IMR-90 (cell line): ENCODE results near the gene CD14. TPM values are rescaled to one million over a fixed set of nuclear protein-coding genes. Genes with fewer than 3 reads are reported as not detected.

ENCODE experiments used
- ATAC-seq: fragments of 200-7000 bp; cut with Tn5 transposase; 2 replicates; pipeline ENCODE4 v1.9.1; 2020; ENCODE audit warnings: low read depth, mild to moderate bottlenecking, moderate library complexity
- BruUV-seq: library from RNA; stranded (reverse); fragments of 400-500 nt; replicated peaks from 2 replicates; lab custom pipeline; 2021; lab: Mats Ljungman, UMichigan
- CTCF ChIA-PET: fragments of 300-600 bp; formaldehyde crosslinking; extraction: SDS; loops from one replicate; lab custom pipeline; 2021; ENCODE audit warnings: antibody characterized with exemption; lab: Yijun Ruan, JAX
- POLR2A ChIA-PET: fragments of 300-600 bp; sonication (Branson Sonifier 250); formaldehyde crosslinking; loops from one replicate; lab custom pipeline; 2022; ENCODE audit warnings: antibody characterized with exemption; ENCODE audit not compliant: unreplicated experiment; lab: Charles Lee
- DNase-seq: peaks from one replicate; pipeline ENCODE4 v3.0.0; 2013
- H2AFZ ChIP-seq: replicated peaks from 2 replicates; pipeline ENCODE3; 2013; ENCODE audit warnings: low read length, mild to moderate bottlenecking; ENCODE audit not compliant: poor library complexity
- H2AK5ac ChIP-seq: 2 replicates; pipeline ENCODE4 v1.6.1; 2013; ENCODE audit warnings: low read depth, low read length, inconsistent platforms
- H2AK9ac ChIP-seq: replicated peaks from 2 replicates; pipeline ENCODE3; 2013; ENCODE audit warnings: mild to moderate bottlenecking, low read depth, low read length, moderate library complexity; ENCODE audit not compliant: poor library complexity
- H2BK120ac ChIP-seq: 2 replicates; pipeline ENCODE4 v1.6.1; 2013; ENCODE audit warnings: low read depth, low read length, inconsistent platforms
- H2BK15ac ChIP-seq: 3 replicates; pipeline ENCODE4 v1.6.1; 2013; ENCODE audit warnings: low read depth, low read length, inconsistent platforms
- H2BK20ac ChIP-seq: 2 replicates; pipeline ENCODE4 v1.6.1; 2013; ENCODE audit warnings: low read depth, mild to moderate bottlenecking, inconsistent platforms, low read length, moderate library complexity
- H2BK5ac ChIP-seq: 2 replicates; pipeline ENCODE4 v1.6.1; 2013; ENCODE audit warnings: mild to moderate bottlenecking, low read depth, low read length, inconsistent platforms; ENCODE audit not compliant: poor library complexity, severe bottlenecking
- H3K14ac ChIP-seq: replicated peaks from 2 replicates; pipeline ENCODE4 v1.6.1; 2013; ENCODE audit warnings: low read depth, low read length, inconsistent platforms
- H3K18ac ChIP-seq: 2 replicates; pipeline ENCODE4 v1.6.1; 2013; ENCODE audit warnings: low read depth, low read length, control low read depth
- H3K23ac ChIP-seq: 2 replicates; pipeline ENCODE4 v1.6.1; 2013; ENCODE audit warnings: low read depth, low read length, inconsistent platforms
- H3K27ac ChIP-seq: 2 replicates; pipeline ENCODE4 v1.5.1; 2013; ENCODE audit warnings: mild to moderate bottlenecking, control low read depth, low read length; ENCODE audit not compliant: insufficient read depth
- H3K27me3 ChIP-seq: 2 replicates; pipeline ENCODE4 v1.6.1; 2013; ENCODE audit warnings: low read length; ENCODE audit not compliant: control insufficient read depth, insufficient read depth
- H3K36me3 ChIP-seq: 2 replicates; pipeline ENCODE4 v1.6.1; 2013; ENCODE audit warnings: low read length, mixed read lengths; ENCODE audit not compliant: control insufficient read depth, insufficient read depth
- H3K4ac ChIP-seq: 2 replicates; pipeline ENCODE4 v1.6.1; 2013; ENCODE audit warnings: low read depth, low read length, inconsistent platforms
- H3K4me1 ChIP-seq: 2 replicates; pipeline ENCODE4 v1.6.1; 2013; ENCODE audit warnings: low read length, mixed read lengths; ENCODE audit not compliant: control insufficient read depth, insufficient read depth
- H3K4me2 ChIP-seq: 2 replicates; pipeline ENCODE4 v1.6.1; 2013; ENCODE audit warnings: low read depth, mild to moderate bottlenecking, control low read depth, low read length, moderate library complexity
- H3K4me3 ChIP-seq: 2 replicates; pipeline ENCODE4 v1.5.1; 2013; ENCODE audit warnings: low read depth, mild to moderate bottlenecking, control low read depth, low read length, moderate library complexity; ENCODE audit not compliant: insufficient read depth
- H3K56ac ChIP-seq: 2 replicates; pipeline ENCODE4 v1.6.1; 2013; ENCODE audit warnings: low read length, inconsistent platforms; ENCODE audit not compliant: insufficient read depth; ENCODE audit errors: extremely low read depth
- H3K79me1 ChIP-seq, 2 experiments: 2 replicates each; pipeline ENCODE4 v1.6.1; 2013; ENCODE audit warnings: low read length in 2 of 2, inconsistent platforms in 1 of 2, low read depth in 1 of 2
- H3K9ac ChIP-seq: 2 replicates; pipeline ENCODE4 v1.6.1; 2013; ENCODE audit warnings: low read depth, low read length, control low read depth
- H3K9me1 ChIP-seq: 2 replicates; pipeline ENCODE4 v1.6.1; 2013; ENCODE audit warnings: low read length, inconsistent platforms; ENCODE audit not compliant: insufficient read depth
- H3K9me3 ChIP-seq: 2 replicates; pipeline ENCODE4 v1.6.1; 2013; ENCODE audit warnings: low read length; ENCODE audit not compliant: control insufficient read depth, insufficient read depth
- H4K20me1 ChIP-seq: 2 replicates; pipeline ENCODE4 v1.6.1; 2013; ENCODE audit warnings: low read length, inconsistent platforms; ENCODE audit not compliant: insufficient read depth
- H4K5ac ChIP-seq: 2 replicates; pipeline ENCODE4 v1.6.1; 2013; ENCODE audit warnings: mild to moderate bottlenecking, low read depth, low read length, control low read depth
- H4K8ac ChIP-seq, 2 experiments: 2 replicates each; pipeline ENCODE4 v1.6.1; 2013; ENCODE audit warnings: low read depth in 2 of 2, low read length in 2 of 2, control low read depth in 1 of 2, inconsistent platforms in 1 of 2
- H4K91ac ChIP-seq: 2 replicates; pipeline ENCODE4 v1.6.1; 2013; ENCODE audit warnings: low read depth, low read length, inconsistent platforms; ENCODE audit not compliant: insufficient read depth
- BHLHE40 ChIP-seq: fragments of 150-350 bp; IDR thresholded peaks from 2 replicates; pipeline ENCODE4 v1.6.1; 2016; ENCODE audit warnings: mild to moderate bottlenecking, low read depth, low read length
- CEBPB ChIP-seq: IDR thresholded peaks from 2 replicates; pipeline ENCODE4 v1.6.1; 2012; ENCODE audit warnings: low read depth, low read length, improper control_type of control experiment
- CHD1 ChIP-seq: IDR thresholded peaks from 2 replicates; pipeline ENCODE4 v1.6.1; 2012; ENCODE audit warnings: low read depth, low read length, improper control_type of control experiment
- CTCF ChIP-seq: conservative IDR thresholded peaks from 2 replicates; pipeline ENCODE4 v1.5.1; 2012; ENCODE audit warnings: mild to moderate bottlenecking, low read depth, low read length, improper control_type of control experiment
- ELK1 ChIP-seq: fragments of 150-350 bp; IDR thresholded peaks from 2 replicates; pipeline ENCODE4 v1.6.1; 2016; ENCODE audit warnings: low read depth, mild to moderate bottlenecking, low read length, moderate library complexity, borderline replicate concordance
- FOS ChIP-seq: fragments of 150-350 bp; IDR thresholded peaks from 2 replicates; pipeline ENCODE4 v1.6.1; 2016; ENCODE audit warnings: low read depth, low read length
- MAZ ChIP-seq: IDR thresholded peaks from 2 replicates; pipeline ENCODE4 v1.6.1; 2012; ENCODE audit warnings: low read depth, mild to moderate bottlenecking, low read length, improper control_type of control experiment, moderate library complexity, borderline replicate concordance
- MXI1 ChIP-seq: IDR thresholded peaks from 2 replicates; pipeline ENCODE4 v1.6.1; 2012; ENCODE audit warnings: low read depth, mild to moderate bottlenecking, low read length, moderate library complexity, borderline replicate concordance
- POLR2A ChIP-seq: IDR thresholded peaks from 2 replicates; pipeline ENCODE4 v1.6.1; 2012; ENCODE audit warnings: mild to moderate bottlenecking, low read depth, low read length
- RAD21 ChIP-seq: IDR thresholded peaks from 2 replicates; pipeline ENCODE4 v1.6.1; 2012; ENCODE audit warnings: low read length, improper control_type of control experiment
- SMC3 ChIP-seq: fragments of 150-350 bp; IDR thresholded peaks from 2 replicates; pipeline ENCODE4 v1.6.1; 2016; ENCODE audit warnings: low read depth, mild to moderate bottlenecking, antibody characterized with exemption, low read length, moderate library complexity
- USF2 ChIP-seq: fragments of 150-350 bp; IDR thresholded peaks from 2 replicates; pipeline ENCODE4 v1.6.1; 2017; ENCODE audit warnings: mild to moderate bottlenecking, antibody characterized with exemption, low read length, low read depth
- WGBS, 2 experiments: methylation state at CpG; one replicate each; pipeline versions ENCODE4 v1.1.5 to v1.1.7; 2013; ENCODE audit warnings: missing lambda C conversion rate in 2 of 2; ENCODE audit not compliant: insufficient read length in 1 of 2; ENCODE audit errors: extremely low coverage in 2 of 2; 5-methylcytosine and 5-hydroxymethylcytosine counted together
- dilution Hi-C: fragments of 300-500 bp; cut with HindIII; formaldehyde crosslinking; loops from one replicate; pipeline ENCODE4 v1.14.3; 2018; ENCODE audit warnings: low sequenced_read_pairs; ENCODE audit not compliant: unreplicated experiment
- in situ Hi-C: fragments of 300-500 bp; cut with MboI; formaldehyde crosslinking; loops from 3 replicates; pipeline ENCODE4 v1.14.3; 2019; ENCODE audit warnings: low sequenced_read_pairs, inconsistent platforms, mixed read lengths
- intact Hi-C: fragments of 100-400 bp; cut with micrococcal nuclease; formaldehyde crosslinking; loops from 2 replicates; pipeline ENCODE4 v1.10.0; 2022
- polyA plus RNA-seq, 3 experiments: library from polyadenylated mRNA; depleted of rRNA; stranded (reverse); fragments of >200 nt; gene quantifications; 2 replicates each; pipeline ENCODE4 v1.2.3, GENCODE V29; 2012; ENCODE audit warnings: low replicate concordance in 1 of 3
- total RNA-seq: library from RNA; depleted of rRNA; stranded (reverse); fragments of >200 nt; gene quantifications from 2 replicates; pipeline ENCODE4 v1.2.3, GENCODE V29; 2012

CD14 gene
- total and polyA plus RNA-seq, 2 of the 4 experiments (the other 2 are of a cell fraction) = 0.17 to 0.18 TPM

- Histone ChIP-seq H2AK5ac (peak within 1 kb of the TSS; percentile 81), H3K14ac (peak within 1 kb of the TSS; percentile 94), H2BK20ac (0 out of 2 replicates have a peak within 1 kb of the TSS, but pooled peaks have one; percentile 35), H3K9me1 (peaks cover 15% of the 10 kb centered on the region; the same call in 1 of the 2 replicates), H3K4me3 (peak within 1 kb of the TSS; percentile 86), H3K56ac (peak within 1 kb of the TSS; percentile 95), H2BK5ac (peak within 1 kb of the TSS; percentile 93), H2BK15ac (peak within 1 kb of the TSS; percentile 13; the same call in 2 of the 3 replicates), H3K4me2 (peak within 1 kb of the TSS; percentile 96), H2BK120ac (peak within 1 kb of the TSS; percentile 41), H3K27me3 (no peaks in the 10 kb centered on the region), H3K9me3 (no peaks in the 10 kb centered on the region), H4K8ac (peak within 1 kb of the TSS; percentile 71 to 96), H3K9ac (peak within 1 kb of the TSS; percentile 94), H3K23ac (peak within 1 kb of the TSS; percentile 94), H3K4me1 (peaks cover 3% of the 10 kb centered on the region; the same call in 1 of the 2 replicates), H2AFZ (peak within 1 kb of the TSS; percentile 94), H4K91ac (peak within 1 kb of the TSS; percentile 58), H3K4ac (peak within 1 kb of the TSS; percentile 89), H4K5ac (peak within 1 kb of the TSS; percentile 99), H3K18ac (peak within 1 kb of the TSS; percentile 96), H2AK9ac (peak within 1 kb of the TSS; percentile 98), H3K27ac (peak within 1 kb of the TSS; percentile 92), H3K36me3 (peaks cover 46% of the 10 kb centered on the region), H4K20me1 (peaks cover 19% of the 10 kb centered on the region), H3K79me1 (peaks cover 23 to 48% of the 10 kb centered on the region in 2 experiments)
- ChIA-PET POLR2A (interaction anchor here (1.2 kb wide), 1 partner anchor 107 kb away, joined by 3 read pairs; the partner anchor contains the start of gene SRA1), CTCF (no interaction called here)
- no TSS peak for BruUV-seq
- 0% methylated on average over 23 of the region's 54 CpGs; no CpG with 5 or more reads in 1 of the 2 experiments for WGBS, 2 experiments
- DNase-seq (peak; percentile 88), ATAC-seq (peak; percentile 97)
- dilution Hi-C loops (no loop called here), intact Hi-C loops (loop anchor here (1.0 kb wide), 1 partner anchor 27 kb away; the partner anchor contains the start of genes HARS1 and HARS2), in situ Hi-C loops (no loop called here)
- TF ChIP-seq RAD21 (0 out of 2 replicates have a peak, but pooled peaks have one; percentile 5), POLR2A (peak; percentile 91), SMC3 (no peak), MXI1 (peak; percentile 90), CEBPB (no peak), BHLHE40 (peak; percentile 34; the same call in 1 of the 2 replicates), CHD1 (0 out of 2 replicates have a peak, but pooled peaks have one; percentile 27), MAZ (peak; percentile 93), USF2 (no peak), FOS (no peak), ELK1 (no peak), CTCF (no peak; the same call in 1 of the 2 replicates)
Measured at GRCh38 chr5:140664359-140665119, 31.6 kb upstream of the CD14 start, which contains the start of gene WDR55. TSS of gene WDR55 (plus strand) at chr5:140664904. CDS start at chr5:140664913, 9 bp downstream.
